Activated T-cell treated with anti-CD3 and anti-CD28 coated beads for 1 hour (primary cell): ENCODE data around the gene OCRL.

ENCODE experiments used
- DNase-seq: peaks from one replicate; pipeline ENCODE4 v3.0.0-alpha.2; 2020; ENCODE audit warnings: low read depth

Gene OCRL

DNA sequence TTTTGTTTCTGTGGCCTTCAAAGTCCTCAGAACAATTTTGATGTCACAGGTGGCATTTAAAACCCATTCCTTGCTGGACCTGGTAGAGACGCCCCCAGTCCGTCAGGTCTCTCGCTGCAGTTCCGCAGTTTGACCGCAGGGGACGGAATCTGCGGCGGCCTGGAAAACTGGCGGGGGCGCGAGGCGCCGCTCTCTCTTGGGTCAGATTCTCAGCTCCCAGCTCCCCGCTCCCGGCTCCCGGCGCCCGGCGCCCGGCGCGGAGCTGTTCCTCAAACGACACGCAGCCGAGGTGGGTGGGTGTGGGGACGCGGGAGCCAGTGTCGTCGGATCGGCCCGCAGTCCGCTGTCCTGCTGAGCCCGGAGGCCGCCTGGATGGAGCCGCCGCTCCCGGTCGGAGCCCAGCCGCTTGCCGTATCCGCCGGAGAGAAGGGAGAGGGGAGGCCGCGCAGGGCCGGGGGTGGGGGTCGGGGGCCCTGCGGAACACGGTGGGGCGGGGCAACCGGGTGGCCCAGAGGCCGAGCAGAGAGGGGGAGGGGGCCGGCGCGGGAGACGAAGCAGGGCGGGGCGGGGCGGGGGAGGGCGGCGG, at the start of gene OCRL:
Gene OCRL (plus strand): TSS at position 192 of the 586 bp plus-strand sequence. CDS start 181 bp downstream, at position 373.
- peak; percentile 18 for DNase-seq

- no peak for DNase-seq
These were observed 49.7 kb upstream of the OCRL start for GRCh38 chrX:129490330-129490729.

GRCh38 chrX:129493643-129494042, 46.4 kb upstream of the OCRL start:
- no peak for DNase-seq

DNA sequence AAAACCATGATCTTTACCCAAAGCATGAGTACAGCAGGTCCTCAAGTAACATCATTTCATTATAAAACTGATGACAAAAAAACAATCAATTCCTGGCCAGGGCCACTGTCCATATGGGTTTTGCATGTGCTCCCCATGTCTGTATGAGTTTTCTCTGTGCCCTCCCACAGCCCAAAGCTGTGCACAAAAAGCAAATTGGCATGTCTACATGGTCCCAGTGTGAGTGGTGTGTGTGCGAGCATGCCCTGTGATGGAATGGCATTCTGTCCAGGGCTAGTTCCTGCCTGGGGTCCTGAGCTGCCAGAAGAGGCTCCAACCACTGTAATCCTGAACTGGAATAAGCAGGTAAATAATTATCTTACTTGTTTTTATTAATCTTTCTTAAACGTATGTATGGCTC, 45.2 kb upstream of the OCRL start:
- no peak for DNase-seq

GRCh38 chrX:129495900-129496299, 44.2 kb upstream of the OCRL start:
- DNase-seq: no peak

DNA sequence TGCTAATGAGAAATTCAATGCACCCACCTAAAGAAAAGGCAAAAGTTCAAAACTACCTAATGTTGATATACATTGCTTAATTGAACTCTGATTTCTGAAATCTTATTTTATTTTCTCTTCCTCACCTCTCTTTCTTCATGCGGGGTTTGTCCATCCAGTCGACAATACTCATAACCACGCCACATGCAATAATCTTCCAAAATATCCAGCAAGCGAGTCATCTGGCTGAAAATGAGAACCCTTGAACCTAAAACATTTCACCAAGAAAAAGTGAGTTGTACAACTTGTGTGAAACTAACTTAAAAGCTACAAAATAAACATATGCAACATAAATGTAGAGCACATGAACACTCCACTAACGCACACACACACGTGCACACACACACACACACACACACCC, 43.4 kb upstream of the OCRL start:
- DNase-seq: no peak

- DNase-seq: no peak
These were observed 42.8 kb upstream of the OCRL start for GRCh38 chrX:129497146-129497843.

DNA sequence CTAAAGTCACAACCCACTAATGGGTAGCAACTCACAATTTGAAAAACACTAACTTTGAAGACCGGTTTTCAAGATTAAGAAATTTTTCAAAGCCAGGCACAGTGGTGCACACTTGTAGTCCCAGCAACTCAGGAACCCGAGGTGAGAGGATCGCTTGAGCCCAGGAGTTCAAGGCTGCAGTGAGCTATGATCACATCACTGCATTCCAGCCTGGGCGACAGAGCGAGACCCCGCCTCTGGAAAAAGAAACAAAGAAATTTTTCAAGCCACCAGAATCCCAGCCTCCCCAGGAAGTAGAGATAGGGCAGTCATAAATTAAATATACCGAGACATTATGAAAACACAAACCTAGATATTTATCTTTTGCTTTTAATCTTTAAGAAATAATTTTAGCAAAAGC, 29.7 kb upstream of the OCRL start:
- no peak for DNase-seq

DNA sequence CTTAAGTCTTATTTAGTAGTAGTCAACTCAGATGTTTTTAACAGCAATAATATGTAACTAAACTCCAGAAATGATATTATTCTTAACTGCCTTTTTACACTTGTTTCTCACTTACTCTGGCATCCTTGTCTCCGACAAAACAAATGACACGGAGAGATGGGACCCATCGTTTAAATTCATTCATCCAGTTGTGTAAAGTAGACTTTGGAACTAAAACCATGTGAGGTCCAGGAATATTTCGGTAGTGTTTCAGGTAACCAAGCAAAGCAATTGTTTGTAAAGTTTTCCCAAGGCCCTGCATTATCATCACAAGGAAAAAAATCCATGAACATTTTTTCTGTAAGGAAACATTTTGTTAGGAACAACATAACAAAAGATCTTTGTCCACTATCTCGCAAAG, 28.4 kb upstream of the OCRL start:
- no peak for DNase-seq

GRCh38 chrX:129512409-129512808, 27.6 kb upstream of the OCRL start:
- no peak for DNase-seq

DNA sequence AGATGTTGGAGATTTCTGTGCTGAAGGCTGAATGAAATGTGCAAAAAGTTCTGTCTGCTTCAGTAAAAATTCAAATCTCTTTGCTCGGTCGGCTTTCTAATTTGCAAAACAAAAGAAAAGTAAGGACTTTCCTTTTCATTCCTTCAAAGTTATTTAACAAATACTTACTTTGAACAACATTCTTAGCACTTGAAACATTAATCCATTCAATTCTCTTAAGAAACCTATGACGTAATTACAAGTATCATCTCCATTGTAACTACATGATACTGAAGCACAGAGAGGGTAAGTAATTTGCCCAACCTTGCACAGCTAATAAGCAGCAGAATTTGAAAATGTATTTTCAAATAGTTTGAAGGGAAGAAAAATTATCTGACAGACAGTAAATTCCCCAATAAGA, 23.7 kb upstream of the OCRL start:
- DNase-seq: no peak

GRCh38 chrX:129520151-129520550, 19.9 kb upstream of the OCRL start:
- no peak for DNase-seq

- DNase-seq: no peak
These were observed 17.6 kb upstream of the OCRL start for GRCh38 chrX:129522184-129523078.

- no peak for DNase-seq
These were observed 16.8 kb upstream of the OCRL start, which contains the start of gene SMARCA1 for GRCh38 chrX:129523079-129523911. SMARCA1 (minus strand) TSS chrX:129523490; CDS start chrX:129523370, 120 bp downstream.

DNA sequence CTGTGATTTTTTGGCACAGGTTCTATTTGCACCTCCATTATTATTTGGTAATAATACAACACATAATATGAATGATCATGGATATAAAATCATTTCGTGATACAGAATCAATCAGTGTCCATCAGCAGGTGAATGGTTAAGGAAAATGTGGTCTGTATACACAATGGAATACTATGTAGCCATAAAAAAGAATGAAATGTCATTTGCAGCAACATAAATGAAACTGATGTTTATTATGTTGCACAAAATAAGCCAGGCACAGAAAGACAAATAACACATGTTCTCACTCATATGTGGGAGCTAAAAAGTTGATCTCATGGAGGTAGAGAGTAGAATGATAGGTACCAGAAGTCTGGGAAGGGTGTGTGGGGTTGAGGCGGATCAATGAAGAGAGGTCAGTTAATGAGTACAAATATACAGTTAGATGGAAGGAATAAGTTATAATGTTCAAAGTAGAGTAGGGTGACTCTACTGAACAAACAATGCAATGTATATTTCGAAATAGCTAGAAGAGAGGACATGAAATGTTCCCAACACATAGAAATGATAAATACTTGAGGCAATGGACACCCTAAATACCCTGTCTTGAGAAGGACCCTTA, 15.7 kb upstream of the OCRL start:
- no peak for DNase-seq

DNA sequence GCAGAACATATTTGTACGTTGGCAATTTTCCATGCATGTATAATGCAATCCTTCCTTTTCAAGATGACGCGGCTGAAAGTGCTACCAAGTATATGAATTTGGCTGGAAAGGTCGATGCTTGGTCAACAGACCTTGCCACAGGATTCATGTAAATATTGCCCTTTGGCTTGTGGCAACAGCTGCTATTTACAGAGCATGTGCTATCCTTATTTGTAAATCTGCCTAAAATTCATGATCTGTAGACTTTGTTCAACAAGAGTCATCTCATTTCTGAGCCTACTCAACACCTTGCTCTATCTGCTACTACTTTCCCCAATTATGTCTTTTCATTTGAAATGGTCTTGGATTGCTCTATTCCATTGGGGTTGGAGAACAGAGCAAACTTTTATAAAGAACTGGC, 14.9 kb upstream of the OCRL start:
- DNase-seq: no peak

GRCh38 chrX:129525896-129526295, 14.2 kb upstream of the OCRL start:
- no peak for DNase-seq

- DNase-seq: no peak
These were observed 10.3 kb upstream of the OCRL start for GRCh38 chrX:129529685-129530281.

GRCh38 chrX:129530410-129530809, 9.6 kb upstream of the OCRL start:
- no peak for DNase-seq

GRCh38 chrX:129531132-129531531, 8.9 kb upstream of the OCRL start:
- DNase-seq: no peak
